ENCODE measurements around the gene CNTN4. TPM values are rescaled to one million over a fixed set of nuclear protein-coding genes. Genes with fewer than 3 reads are reported as not detected.
A peak's percentile ranks its signal among the peaks of the same experiment; 100 is the strongest.

Gene CNTN4
- total RNA-seq, 6 donors from 2014 or later: 1.0 to 13.5 (median 6.3) TPM

GRCh38 chr3:2653706-2654105 lies 555.0 kb downstream of the CNTN4 start:
- no peak for TF ChIP-seq POLR2A (IDR thresholded peaks at IDR 0.05)
- TF ChIP-seq CTCF (IDR thresholded peaks at IDR 0.05): no peak
- TF ChIP-seq EP300 (IDR thresholded peaks at IDR 0.05): no peak
- no peak for TF ChIP-seq POLR2AphosphoS5 (IDR thresholded peaks at IDR 0.05)
- Histone ChIP-seq H3K9me3 (peaks cover 0 to 3% (median under 1%) of the 10 kb centered on the region in 4 donors), H3K36me3 (no peaks in the 10 kb centered on the region), H3K4me3 (no peak overlapping the region), H3K27me3 (no peaks in the 10 kb centered on the region), H3K27ac (no peak overlapping the region), H3K4me1 (no peaks in the 10 kb centered on the region)
- ATAC-seq (ENCODE audit: low FRiP score in 2 of 2): no peak
- 50 to 67% methylated on average over 1 of the region's 1 CpG for WGBS, 2 donors
- no peak for DNase-seq

- no peak for DNase-seq
- 12 to 17% methylated on average over 1 of the region's 1 CpG for WGBS, 2 donors
- H3K36me3 ChIP-seq: no peaks in the 10 kb centered on the region
- H3K4me3 ChIP-seq: no peak overlapping the region
- H3K9me3 ChIP-seq: no peaks in the 10 kb centered on the region
- H3K27me3 ChIP-seq: no peaks in the 10 kb centered on the region
- no peaks in the 10 kb centered on the region for H3K4me1 ChIP-seq
- TF ChIP-seq CTCF (IDR thresholded peaks at IDR 0.05) (no peak), POLR2A (IDR thresholded peaks at IDR 0.05) (no peak), EP300 (IDR thresholded peaks at IDR 0.05) (no peak), POLR2AphosphoS5 (IDR thresholded peaks at IDR 0.05) (no peak)
- H3K27ac ChIP-seq: no peak overlapping the region
- no peak for ATAC-seq (ENCODE audit: low FRiP score in 2 of 2)
Observed at GRCh38 chr3:2655229-2655701, 556.6 kb downstream of the CNTN4 start.

GRCh38 chr3:2656806-2657777 lies 558.4 kb downstream of the CNTN4 start:
- Histone ChIP-seq H3K27me3 (no peaks in the 10 kb centered on the region), H3K9me3 (no peaks in the 10 kb centered on the region), H3K36me3 (no peaks in the 10 kb centered on the region), H3K4me3 (no peak overlapping the region), H3K4me1 (no peaks in the 10 kb centered on the region), H3K27ac (no peak overlapping the region)
- DNase-seq (no peak), ATAC-seq (ENCODE audit: low FRiP score in 2 of 2) (no peak)
- WGBS, 2 donors: 60 to 61% methylated on average over 10 of the region's 10 CpGs
- TF ChIP-seq CTCF (IDR thresholded peaks at IDR 0.05): no peak
- TF ChIP-seq POLR2A (IDR thresholded peaks at IDR 0.05): no peak
- TF ChIP-seq POLR2AphosphoS5 (IDR thresholded peaks at IDR 0.05): no peak

GRCh38 chr3:2657971-2658370 lies 559.3 kb downstream of the CNTN4 start:
- Histone ChIP-seq H3K36me3 (no peaks in the 10 kb centered on the region), H3K27ac (no peak overlapping the region), H3K4me3 (no peak overlapping the region), H3K4me1 (no peaks in the 10 kb centered on the region), H3K9me3 (no peaks in the 10 kb centered on the region), H3K27me3 (no peaks in the 10 kb centered on the region)
- no peak for TF ChIP-seq EP300 (IDR thresholded peaks at IDR 0.05)
- no peak for TF ChIP-seq POLR2AphosphoS5 (IDR thresholded peaks at IDR 0.05)
- TF ChIP-seq CTCF (IDR thresholded peaks at IDR 0.05): no peak
- TF ChIP-seq POLR2A (IDR thresholded peaks at IDR 0.05): no peak
- ATAC-seq (ENCODE audit: low FRiP score in 2 of 2): no peak
- WGBS, 2 donors: 83 to 84% methylated on average over 6 of the region's 6 CpGs
- DNase-seq: peak in 1 of 2 donors; percentile 8

All from upper lobe of left lung (tissue), 6 donors.